Measurements from ENCODE around the gene AARS2.

Gene AARS2

DNA sequence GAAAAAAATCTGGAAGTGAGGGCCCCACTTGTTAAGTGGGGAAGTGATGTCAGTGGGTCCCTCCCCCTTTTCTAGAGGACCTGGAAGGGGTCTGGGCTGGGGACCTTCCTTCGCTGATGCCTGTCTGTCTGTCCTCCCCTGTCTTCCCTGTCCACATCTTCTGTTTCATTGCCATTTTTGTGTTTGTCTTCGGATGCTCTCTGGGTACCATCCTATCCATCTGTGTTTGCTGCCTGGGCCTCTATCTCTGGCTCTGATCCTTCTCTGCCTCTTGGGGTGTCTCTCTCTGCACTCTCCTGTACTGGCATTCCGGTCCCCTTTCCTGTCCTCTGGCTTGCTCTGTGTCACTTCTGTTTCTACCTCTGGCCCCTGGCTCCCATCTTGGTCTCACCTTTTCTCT, 40.6 kb downstream of the AARS2 start:
- Histone ChIP-seq H3K27me3 (replicated peaks; ENCODE audit: control insufficient read depth, insufficient read depth, low read length) (peaks cover 75% of the 10 kb centered on the region), H3K4me3 (ENCODE audit: low read length) (no peak overlapping the region), H3K9me3 (ENCODE audit: control insufficient read depth, low read length) (no peaks in the 10 kb centered on the region), H3K9ac (ENCODE audit: low read length) (no peak overlapping the region), H3K36me3 (ENCODE audit: control insufficient read depth, insufficient read depth, low read length, severe bottlenecking) (no peaks in the 10 kb centered on the region), H3K4me1 (ENCODE audit: control insufficient read depth, insufficient read depth, low read length) (no peaks in the 10 kb centered on the region)
- no peak for DNase-seq (ENCODE audit: low read depth)

GRCh38 chr6:44271914-44272313, 41.2 kb downstream of the AARS2 start:
- no peaks in the 10 kb centered on the region for H3K9me3 ChIP-seq (ENCODE audit: control insufficient read depth, low read length)
- peaks cover 68% of the 10 kb centered on the region for H3K27me3 ChIP-seq (replicated peaks; ENCODE audit: control insufficient read depth, insufficient read depth, low read length)
- no peak overlapping the region for H3K4me3 ChIP-seq (ENCODE audit: low read length)
- DNase-seq (ENCODE audit: low read depth): no peak
- H3K36me3 ChIP-seq (ENCODE audit: control insufficient read depth, insufficient read depth, low read length, severe bottlenecking): no peaks in the 10 kb centered on the region
- no peak overlapping the region for H3K9ac ChIP-seq (ENCODE audit: low read length)
- H3K4me1 ChIP-seq (ENCODE audit: control insufficient read depth, insufficient read depth, low read length): no peaks in the 10 kb centered on the region

- no peaks in the 10 kb centered on the region for H3K36me3 ChIP-seq (ENCODE audit: control insufficient read depth, insufficient read depth, low read length, severe bottlenecking)
- no peak overlapping the region for H3K9ac ChIP-seq (ENCODE audit: low read length)
- no peaks in the 10 kb centered on the region for H3K4me1 ChIP-seq (ENCODE audit: control insufficient read depth, insufficient read depth, low read length)
- H3K9me3 ChIP-seq (ENCODE audit: control insufficient read depth, low read length): no peaks in the 10 kb centered on the region
- DNase-seq (ENCODE audit: low read depth): no peak
- H3K4me3 ChIP-seq (ENCODE audit: low read length): no peak overlapping the region
- peaks cover 63% of the 10 kb centered on the region for H3K27me3 ChIP-seq (replicated peaks; ENCODE audit: control insufficient read depth, insufficient read depth, low read length)
Measured at GRCh38 chr6:44271406-44271723, 41.8 kb downstream of the AARS2 start.

DNA sequence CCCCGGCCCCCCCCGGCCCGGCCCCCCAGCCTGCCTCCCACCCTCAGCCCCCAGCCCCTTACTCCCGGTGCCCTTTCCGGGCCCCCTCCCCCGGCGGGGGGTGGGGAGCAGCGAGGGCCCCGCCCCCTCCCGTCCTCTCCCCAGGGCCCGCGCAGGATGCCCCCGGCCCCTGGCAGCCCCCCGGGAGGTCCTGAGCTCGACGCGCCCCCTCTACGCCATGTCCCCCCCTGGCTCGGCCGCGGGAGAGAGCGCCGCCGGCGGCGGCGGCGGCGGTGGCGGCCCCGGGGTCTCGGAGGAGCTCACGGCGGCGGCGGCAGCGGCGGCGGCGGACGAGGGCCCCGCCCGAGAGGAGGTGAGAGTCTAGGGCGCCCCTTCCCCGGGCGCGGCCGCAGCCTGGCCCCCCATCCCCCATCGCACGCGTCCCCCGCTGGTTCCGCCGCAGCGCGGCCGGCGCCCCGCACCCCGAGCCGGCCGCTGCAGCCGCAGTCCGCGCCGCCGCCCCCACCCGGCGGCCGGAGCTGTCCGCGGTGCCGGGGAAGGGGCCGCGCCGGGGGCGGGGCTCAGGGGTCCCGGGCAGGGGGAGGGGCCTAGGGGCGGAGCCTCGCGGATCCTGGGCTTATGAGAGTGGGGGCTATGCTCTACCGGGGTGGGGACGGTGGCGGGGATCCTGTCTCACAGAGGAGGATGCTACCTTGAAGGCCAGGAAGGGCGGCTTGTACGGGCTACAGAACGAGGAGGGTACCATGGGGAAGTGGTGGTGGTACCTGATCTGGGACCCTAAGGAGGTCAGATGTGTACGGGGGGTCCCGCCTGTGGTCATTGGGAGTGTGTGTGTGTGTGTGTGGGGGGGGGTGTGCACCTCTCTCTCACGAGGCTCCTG, 42.4 kb downstream of the AARS2 start:
- no peak overlapping the region for H3K9ac ChIP-seq (ENCODE audit: low read length)
- H3K36me3 ChIP-seq (ENCODE audit: control insufficient read depth, insufficient read depth, low read length, severe bottlenecking): no peaks in the 10 kb centered on the region
- no peaks in the 10 kb centered on the region for H3K9me3 ChIP-seq (ENCODE audit: control insufficient read depth, low read length)
- peaks cover 62% of the 10 kb centered on the region for H3K27me3 ChIP-seq (replicated peaks; ENCODE audit: control insufficient read depth, insufficient read depth, low read length)
- peak; percentile 33 for DNase-seq (ENCODE audit: low read depth)
- no peaks in the 10 kb centered on the region for H3K4me1 ChIP-seq (ENCODE audit: control insufficient read depth, insufficient read depth, low read length)
- H3K4me3 ChIP-seq (ENCODE audit: low read length): no peak overlapping the region

DNA sequence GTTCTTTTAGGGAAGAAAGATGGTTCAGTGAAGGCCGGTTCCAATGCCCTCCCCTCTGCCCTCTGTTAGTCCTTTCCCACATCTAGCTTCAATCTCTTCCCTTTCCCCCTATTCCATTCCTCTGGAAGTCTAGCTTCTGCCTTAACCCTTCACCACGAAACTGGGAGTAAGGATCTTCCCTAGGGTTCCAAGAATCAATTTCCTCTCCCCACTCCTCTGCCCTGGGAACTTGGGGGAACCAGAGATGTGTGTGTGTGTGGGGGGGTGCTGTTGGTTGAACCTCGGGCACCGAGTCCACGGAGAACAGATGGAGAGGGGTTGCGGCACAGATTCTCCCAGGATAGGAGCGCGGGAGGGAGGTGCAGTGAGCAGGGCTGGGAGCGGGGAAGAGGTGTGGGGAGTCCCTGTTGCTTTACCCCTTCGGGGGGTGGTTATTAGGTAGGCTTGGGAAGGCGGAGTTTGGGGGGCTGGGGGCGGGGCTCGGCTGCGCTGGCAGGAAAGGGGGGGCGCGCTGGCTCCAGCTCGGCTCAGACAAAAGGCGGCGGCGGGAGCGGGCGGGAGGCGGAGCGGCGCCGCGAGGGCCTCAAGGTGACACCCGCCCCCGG, 43.1 kb downstream of the AARS2 start, which contains the start of gene TMEM151B:
Gene TMEM151B (plus strand): TSS at position 530 of the 605 bp plus-strand sequence. CDS start 293 bp downstream, outside the sequence.
- no peak for DNase-seq (ENCODE audit: low read depth)

GRCh38 chr6:44269178-44269920, 43.8 kb downstream of the AARS2 start:
- H3K36me3 ChIP-seq (ENCODE audit: control insufficient read depth, insufficient read depth, low read length, severe bottlenecking): no peaks in the 10 kb centered on the region
- no peak for DNase-seq (ENCODE audit: low read depth)
- peaks cover 6% of the 10 kb centered on the region for H3K4me1 ChIP-seq (ENCODE audit: control insufficient read depth, insufficient read depth, low read length)
- H3K27me3 ChIP-seq (replicated peaks; ENCODE audit: control insufficient read depth, insufficient read depth, low read length): peaks cover 52% of the 10 kb centered on the region
- H3K4me3 ChIP-seq (ENCODE audit: low read length): no peak overlapping the region
- no peak overlapping the region for H3K9ac ChIP-seq (ENCODE audit: low read length)
- no peaks in the 10 kb centered on the region for H3K9me3 ChIP-seq (ENCODE audit: control insufficient read depth, low read length)

More for the DNA sequence above, 43.1 kb downstream of the AARS2 start, which contains the start of gene TMEM151B:
- no peaks in the 10 kb centered on the region for H3K9me3 ChIP-seq (ENCODE audit: control insufficient read depth, low read length)
- H3K27me3 ChIP-seq (replicated peaks; ENCODE audit: control insufficient read depth, insufficient read depth, low read length): peaks cover 55% of the 10 kb centered on the region
- H3K36me3 ChIP-seq (ENCODE audit: control insufficient read depth, insufficient read depth, low read length, severe bottlenecking): no peaks in the 10 kb centered on the region
- H3K4me1 ChIP-seq (ENCODE audit: control insufficient read depth, insufficient read depth, low read length): no peaks in the 10 kb centered on the region
- no peak within 1 kb of the TSS for H3K4me3 ChIP-seq (ENCODE audit: low read length)
- no peak within 1 kb of the TSS for H3K9ac ChIP-seq (ENCODE audit: low read length)

- peaks cover 42% of the 10 kb centered on the region for H3K27me3 ChIP-seq (replicated peaks; ENCODE audit: control insufficient read depth, insufficient read depth, low read length)
- H3K9ac ChIP-seq (ENCODE audit: low read length): no peak overlapping the region
- DNase-seq (ENCODE audit: low read depth): peak; percentile 68
- no peaks in the 10 kb centered on the region for H3K9me3 ChIP-seq (ENCODE audit: control insufficient read depth, low read length)
- no peak overlapping the region for H3K4me3 ChIP-seq (ENCODE audit: low read length)
- no peaks in the 10 kb centered on the region for H3K36me3 ChIP-seq (ENCODE audit: control insufficient read depth, insufficient read depth, low read length, severe bottlenecking)
- peaks cover 18% of the 10 kb centered on the region for H3K4me1 ChIP-seq (ENCODE audit: control insufficient read depth, insufficient read depth, low read length)
Measured at GRCh38 chr6:44268095-44268628, 45.0 kb downstream of the AARS2 start.

DNA sequence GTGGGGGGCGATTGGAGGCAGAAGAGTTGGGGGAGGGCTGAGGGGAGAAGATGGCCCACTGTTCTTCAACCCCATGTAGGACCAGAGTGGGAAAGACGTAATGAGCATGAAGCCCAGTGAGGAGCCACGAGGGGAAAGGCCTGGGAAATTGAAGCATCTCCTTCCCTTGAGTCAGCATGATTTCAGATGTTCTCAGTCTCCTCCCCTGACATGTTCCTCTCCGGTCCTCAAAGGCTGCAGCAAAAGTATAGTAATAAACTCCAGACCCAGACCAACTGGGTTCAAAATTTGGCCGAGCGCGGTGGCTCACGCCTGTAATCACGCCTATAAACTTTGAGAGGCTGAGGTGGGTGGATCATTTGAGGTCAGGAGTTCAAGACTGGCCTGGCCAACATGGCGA, 45.9 kb downstream of the AARS2 start:
- Histone ChIP-seq H3K4me3 (ENCODE audit: low read length) (no peak overlapping the region), H3K9me3 (ENCODE audit: control insufficient read depth, low read length) (no peaks in the 10 kb centered on the region), H3K36me3 (ENCODE audit: control insufficient read depth, insufficient read depth, low read length, severe bottlenecking) (no peaks in the 10 kb centered on the region), H3K9ac (ENCODE audit: low read length) (no peak overlapping the region), H3K27me3 (replicated peaks; ENCODE audit: control insufficient read depth, insufficient read depth, low read length) (peaks cover 34% of the 10 kb centered on the region), H3K4me1 (ENCODE audit: control insufficient read depth, insufficient read depth, low read length) (peaks cover 22% of the 10 kb centered on the region)
- no peak for DNase-seq (ENCODE audit: low read depth)

- H3K4me3 ChIP-seq (ENCODE audit: low read length): no peak overlapping the region
- H3K36me3 ChIP-seq (ENCODE audit: control insufficient read depth, insufficient read depth, low read length, severe bottlenecking): no peaks in the 10 kb centered on the region
- H3K9ac ChIP-seq (ENCODE audit: low read length): no peak overlapping the region
- no peaks in the 10 kb centered on the region for H3K9me3 ChIP-seq (ENCODE audit: control insufficient read depth, low read length)
- H3K4me1 ChIP-seq (ENCODE audit: control insufficient read depth, insufficient read depth, low read length): peaks cover 22% of the 10 kb centered on the region
- H3K27me3 ChIP-seq (replicated peaks; ENCODE audit: control insufficient read depth, insufficient read depth, low read length): peaks cover 25% of the 10 kb centered on the region
- DNase-seq (ENCODE audit: low read depth): no peak
Measured at GRCh38 chr6:44266347-44266746, 46.8 kb downstream of the AARS2 start.

GRCh38 chr6:44265722-44266233, 47.4 kb downstream of the AARS2 start:
- Histone ChIP-seq H3K27me3 (replicated peaks; ENCODE audit: control insufficient read depth, insufficient read depth, low read length) (peaks cover 21% of the 10 kb centered on the region), H3K4me3 (ENCODE audit: low read length) (peak overlapping the region; percentile 55), H3K4me1 (ENCODE audit: control insufficient read depth, insufficient read depth, low read length) (peaks cover 22% of the 10 kb centered on the region), H3K36me3 (ENCODE audit: control insufficient read depth, insufficient read depth, low read length, severe bottlenecking) (no peaks in the 10 kb centered on the region), H3K9ac (ENCODE audit: low read length) (no peak overlapping the region), H3K9me3 (ENCODE audit: control insufficient read depth, low read length) (no peaks in the 10 kb centered on the region)
- DNase-seq (ENCODE audit: low read depth): no peak

Data from adipocyte (in vitro differentiated cells).